K562 (cell line): ENCODE results near the gene SPHKAP. TPM values are rescaled to one million over a fixed set of nuclear protein-coding genes. Genes with fewer than 3 reads are reported as not detected.

Source experiments
- ATAC-seq: fragments of 200-7000 bp; cut with Tn5 transposase; 3 replicates; pipeline ENCODE4 v1.9.1; 2020; ENCODE audit warnings: moderate library complexity
- BruUV-seq: library from RNA; stranded (reverse); fragments of 400-500 nt; replicated peaks from 2 replicates; lab custom pipeline; 2021; lab: Mats Ljungman, UMichigan
- CTCF ChIA-PET: fragments of 300-600 bp; formaldehyde crosslinking; extraction: SDS; loops from one replicate; lab custom pipeline; 2021; ENCODE audit warnings: low intra/inter-chr PET ratio; lab: Yijun Ruan, JAX
- POLR2A ChIA-PET: fragments of 300-600, 350-650 bp; sonication (Branson Sonifier 250); formaldehyde crosslinking; extraction: SDS; loops from one replicate; lab custom pipeline; 2021; ENCODE audit warnings: antibody characterized with exemption, inconsistent platforms; lab: Yijun Ruan, JAX
- DNase-seq, 4 experiments: peaks; one replicate each; pipeline versions ENCODE4 v3.0.0 to v3.0.0-alpha.2; 2011 to 2018; ENCODE audit warnings: low spot score in 3 of 4, mixed read lengths in 3 of 4; ENCODE audit errors: extremely low read depth in 1 of 4
- FAIRE-seq: peaks from 2 replicates; lab custom pipeline; 2011; peaks lifted over from hg19 to GRCh38; lab: Jason Lieb, UNC
- H2AFZ ChIP-seq: 2 replicates; pipeline ENCODE4 v1.6.0; 2011; ENCODE audit warnings: low read depth, low read length, control low read depth, inconsistent platforms
- H3K27ac ChIP-seq: fragments of 200-600 bp; 3 replicates; pipeline ENCODE4 v1.8.0; 2011; ENCODE audit warnings: low read depth, mild to moderate bottlenecking, control low read depth, inconsistent platforms, low read length, moderate library complexity, mixed read lengths; ENCODE audit errors: extremely low read depth
- H3K27me3 ChIP-seq, 2 experiments: fragments of 300-600 bp in 1 of 2; 2 replicates in 1 of 2; 3 replicates in 1 of 2; pipeline versions ENCODE4 v1.6.0 to v1.8.0; 2011; ENCODE audit warnings: inconsistent platforms in 2 of 2, low read length in 2 of 2, mild to moderate bottlenecking in 1 of 2, mixed read lengths in 1 of 2, moderate library complexity in 1 of 2; ENCODE audit not compliant: control insufficient read depth in 2 of 2, insufficient read depth in 2 of 2
- H3K36me3 ChIP-seq: fragments of 300-600 bp; 3 replicates; pipeline ENCODE4 v1.8.0; 2011; ENCODE audit warnings: mild to moderate bottlenecking, low read length, inconsistent platforms; ENCODE audit not compliant: control insufficient read depth, insufficient read depth
- H3K4me1 ChIP-seq, 2 experiments: fragments of 200-600 bp in 1 of 2; replicated peaks in 1 of 2; 2 replicates in 1 of 2; 3 replicates in 1 of 2; pipeline versions ENCODE4 v1.5.1 to v1.8.0; 2011; ENCODE audit warnings: inconsistent platforms in 2 of 2, low read length in 2 of 2, mild to moderate bottlenecking in 1 of 2, mixed read lengths in 1 of 2, moderate library complexity in 1 of 2; ENCODE audit not compliant: control insufficient read depth in 2 of 2, insufficient read depth in 2 of 2
- H3K4me2 ChIP-seq: 2 replicates; pipeline ENCODE4 v1.6.1; 2011; ENCODE audit warnings: low read length, control low read depth, inconsistent platforms, mixed read lengths; ENCODE audit not compliant: insufficient read depth
- H3K4me3 ChIP-seq: fragments of 200-600 bp; sonication (generic), shearing (Covaris generic); 2 replicates; pipeline ENCODE4 v1.5.1; 2016; ENCODE audit warnings: control low read depth, inconsistent platforms
- H3K79me2 ChIP-seq: fragments of 200-600 bp; 3 replicates; pipeline ENCODE4 v1.8.0; 2011; ENCODE audit warnings: low read length, inconsistent platforms; ENCODE audit not compliant: control insufficient read depth, insufficient read depth
- H3K9ac ChIP-seq, 2 experiments: 2 replicates each; pipeline versions ENCODE4 v1.6.0 to v1.6.1; 2011; ENCODE audit warnings: low read depth in 2 of 2, low read length in 2 of 2, control low read depth in 1 of 2, inconsistent platforms in 1 of 2, mild to moderate bottlenecking in 1 of 2, mixed read lengths in 1 of 2; ENCODE audit not compliant: insufficient read depth in 1 of 2
- H3K9me1 ChIP-seq: one replicate; pipeline ENCODE4 v1.6.0; 2011; ENCODE audit warnings: inconsistent platforms, mild to moderate bottlenecking, low read length, moderate library complexity; ENCODE audit not compliant: control insufficient read depth, insufficient read depth
- H3K9me3 ChIP-seq: replicated peaks from 2 replicates; pipeline ENCODE4 v1.5.1; 2011; ENCODE audit warnings: low read depth, low read length, inconsistent platforms; ENCODE audit not compliant: control insufficient read depth, insufficient read depth
- H4K20me1 ChIP-seq: replicated peaks from 2 replicates; pipeline ENCODE4 v1.6.1; 2011; ENCODE audit warnings: low read length, inconsistent platforms, mixed read lengths; ENCODE audit not compliant: control insufficient read depth, insufficient read depth
- ASH1L ChIP-seq: fragments of 450-650 bp; IDR thresholded peaks from 2 replicates; pipeline ENCODE4 v1.6.1; 2018; ENCODE audit warnings: borderline replicate concordance, mild to moderate bottlenecking, low read depth; ENCODE audit not compliant: partially characterized antibody
- ERF ChIP-seq: fragments of 450-650 bp; formaldehyde crosslinking; IDR thresholded peaks from 2 replicates; pipeline ENCODE4 v1.4.0; 2020; ENCODE audit warnings: mild to moderate bottlenecking, mixed read lengths
- FOXM1 ChIP-seq, 2 experiments: fragments of 450-650 bp in 1 of 2; sonication (generic) in 1 of 2; formaldehyde crosslinking in 1 of 2; IDR thresholded peaks; 2 replicates each; pipeline versions ENCODE4 v1.6.1 to v1.9.0; 2017 to 2022; ENCODE audit warnings: low read depth in 2 of 2, mild to moderate bottlenecking in 2 of 2, missing genetic modification reagents in 1 of 2, moderate library complexity in 1 of 2
- ILF3 ChIP-seq: fragments of 450-650 bp; IDR thresholded peaks from 2 replicates; pipeline ENCODE4 v1.6.1; 2018; ENCODE audit warnings: antibody characterized with exemption, mild to moderate bottlenecking, moderate library complexity, borderline replicate concordance
- TAF7 ChIP-seq: fragments of 450-650 bp; IDR thresholded peaks from 2 replicates; pipeline ENCODE4 v1.6.1; 2016; ENCODE audit warnings: missing genetic modification characterization, missing compliant biosample characterization
- ZNF263 ChIP-seq: sonication (generic); formaldehyde crosslinking; IDR thresholded peaks from 2 replicates; pipeline ENCODE4 v1.8.0; 2022; ENCODE audit warnings: mild to moderate bottlenecking, missing genetic modification reagents, borderline replicate concordance
- WGBS: fragments of 100-300 bp; shearing (Covaris generic); methylation state at CpG from one replicate; pipeline ENCODE4 v1.1.6; 2016; ENCODE audit warnings: low coverage, mixed read lengths; ENCODE audit not compliant: insufficient coverage; ENCODE audit errors: missing lambda C conversion rate; 5-methylcytosine and 5-hydroxymethylcytosine counted together
- in situ Hi-C: fragments of 300-500 bp; cut with MboI; formaldehyde crosslinking; loops from 4 replicates; pipeline ENCODE4 v1.15.0; 2018; ENCODE audit warnings: inconsistent platforms, mixed read lengths
- intact Hi-C: fragments of 100-400 bp; cut with micrococcal nuclease; formaldehyde crosslinking; loops from 2 replicates; pipeline ENCODE4 v1.14.2; 2022
- polyA plus RNA-seq, 8 experiments: library from polyadenylated mRNA; depleted of rRNA in 4 of 8; stranded (reverse) in 5 of 8; unstranded in 3 of 8; fragments of >200 nt; fragmentation: Nextera tagmentation in 2 of 8; fragmentation: Illumina TruSeq in 1 of 8; extraction: Ambion mirVana in 2 of 8; extraction: Trizol in 1 of 8; gene quantifications; 2 replicates each; pipeline versions ENCODE4 v1.2.1 to v1.2.3, GENCODE V29; 2011 to 2014; ENCODE audit warnings: inconsistent platforms in 1 of 8, missing spikeins in 1 of 8
- total RNA-seq, 7 experiments: library from RNA; depleted of rRNA in 6 of 7; stranded (reverse); fragments of >200 nt in 6 of 7; fragmentation: Illumina TruSeq in 2 of 7; extraction: Trizol in 2 of 7; gene quantifications; 2 replicates each; pipeline versions ENCODE4 v1.2.1 to v1.2.3, GENCODE V29; 2011 to 2021; ENCODE audit warnings: low replicate concordance in 1 of 7
- TF ChIP-seq, protein P1 (sequence below): fragments of 450-650 bp; formaldehyde crosslinking; IDR thresholded peaks from 2 replicates; pipeline ENCODE4 v1.4.0; 2022; ENCODE audit warnings: missing genetic modification characterization
- TF ChIP-seq, protein P2 (sequence below): fragments of 150-350 bp; IDR thresholded peaks from 2 replicates; pipeline ENCODE4 v1.6.1; 2014; ENCODE audit warnings: low read depth, mild to moderate bottlenecking, low read length, borderline replicate concordance
- TF ChIP-seq, protein P3 (sequence below): fragments of 450-650 bp; formaldehyde crosslinking; IDR thresholded peaks from 2 replicates; pipeline ENCODE4 v1.4.0; 2020; ENCODE audit warnings: mild to moderate bottlenecking, mixed read lengths
- TF ChIP-seq, protein P4 (sequence below): fragments of 250-450 bp; sonication (Bioruptor Pico); IDR thresholded peaks from 2 replicates; pipeline ENCODE4 v1.4.0; 2020; ENCODE audit warnings: mild to moderate bottlenecking, moderate library complexity, borderline replicate concordance

The SPHKAP gene
- total and polyA plus RNA-seq, 9 of the 15 experiments (the other 6 are each of a cell fraction or from before 2014, with no cell fraction given): not detected

DNA sequence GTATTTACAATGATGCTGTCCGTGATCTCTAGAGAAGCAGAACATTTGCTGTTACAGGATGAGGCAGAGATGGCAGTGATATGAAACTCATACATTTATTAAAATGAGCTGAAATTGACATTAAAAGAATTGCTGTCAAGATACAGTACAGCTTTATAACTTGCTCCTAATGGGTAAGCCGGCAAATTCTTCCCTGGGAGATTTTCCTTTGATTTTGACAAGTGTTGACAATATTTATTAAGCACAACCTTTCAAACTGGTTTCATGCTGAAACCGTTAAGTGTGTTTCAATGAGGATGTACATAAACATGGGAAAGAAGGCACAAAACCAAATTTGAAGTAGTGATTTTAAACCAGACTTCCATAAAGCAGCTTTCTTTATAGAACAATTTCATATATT, 45.5 kb downstream of the SPHKAP start:
- Histone ChIP-seq H3K27me3 (no peaks in the 10 kb centered on the region), H3K27ac (no peak overlapping the region), H2AFZ (no peak overlapping the region)
- WGBS: 0% methylated on average over 3 of the region's 3 CpGs
- POLR2A ChIA-PET: no interaction called here
- DNase-seq (no peak), ATAC-seq (no peak), FAIRE-seq (no peak)
- TF ChIP-seq, protein P1, sequence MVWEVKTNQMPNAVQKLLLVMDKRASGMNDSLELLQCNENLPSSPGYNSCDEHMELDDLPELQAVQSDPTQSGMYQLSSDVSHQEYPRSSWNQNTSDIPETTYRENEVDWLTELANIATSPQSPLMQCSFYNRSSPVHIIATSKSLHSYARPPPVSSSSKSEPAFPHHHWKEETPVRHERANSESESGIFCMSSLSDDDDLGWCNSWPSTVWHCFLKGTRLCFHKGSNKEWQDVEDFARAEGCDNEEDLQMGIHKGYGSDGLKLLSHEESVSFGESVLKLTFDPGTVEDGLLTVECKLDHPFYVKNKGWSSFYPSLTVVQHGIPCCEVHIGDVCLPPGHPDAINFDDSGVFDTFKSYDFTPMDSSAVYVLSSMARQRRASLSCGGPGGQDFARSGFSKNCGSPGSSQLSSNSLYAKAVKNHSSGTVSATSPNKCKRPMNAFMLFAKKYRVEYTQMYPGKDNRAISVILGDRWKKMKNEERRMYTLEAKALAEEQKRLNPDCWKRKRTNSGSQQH (CRISPR knock-in tag): no peak
- no peak for TF ChIP-seq ASH1L
- no peak for TF ChIP-seq ERF (CRISPR knock-in tag)
- no peak for TF ChIP-seq FOXM1 (IDR thresholded peaks at IDR 0.05; ENCODE audit: low read depth)
- no peak for TF ChIP-seq FOXM1 (CRISPR knock-in tag; IDR thresholded peaks at IDR 0.05; ENCODE audit: low read depth)
- TF ChIP-seq, protein P2, sequence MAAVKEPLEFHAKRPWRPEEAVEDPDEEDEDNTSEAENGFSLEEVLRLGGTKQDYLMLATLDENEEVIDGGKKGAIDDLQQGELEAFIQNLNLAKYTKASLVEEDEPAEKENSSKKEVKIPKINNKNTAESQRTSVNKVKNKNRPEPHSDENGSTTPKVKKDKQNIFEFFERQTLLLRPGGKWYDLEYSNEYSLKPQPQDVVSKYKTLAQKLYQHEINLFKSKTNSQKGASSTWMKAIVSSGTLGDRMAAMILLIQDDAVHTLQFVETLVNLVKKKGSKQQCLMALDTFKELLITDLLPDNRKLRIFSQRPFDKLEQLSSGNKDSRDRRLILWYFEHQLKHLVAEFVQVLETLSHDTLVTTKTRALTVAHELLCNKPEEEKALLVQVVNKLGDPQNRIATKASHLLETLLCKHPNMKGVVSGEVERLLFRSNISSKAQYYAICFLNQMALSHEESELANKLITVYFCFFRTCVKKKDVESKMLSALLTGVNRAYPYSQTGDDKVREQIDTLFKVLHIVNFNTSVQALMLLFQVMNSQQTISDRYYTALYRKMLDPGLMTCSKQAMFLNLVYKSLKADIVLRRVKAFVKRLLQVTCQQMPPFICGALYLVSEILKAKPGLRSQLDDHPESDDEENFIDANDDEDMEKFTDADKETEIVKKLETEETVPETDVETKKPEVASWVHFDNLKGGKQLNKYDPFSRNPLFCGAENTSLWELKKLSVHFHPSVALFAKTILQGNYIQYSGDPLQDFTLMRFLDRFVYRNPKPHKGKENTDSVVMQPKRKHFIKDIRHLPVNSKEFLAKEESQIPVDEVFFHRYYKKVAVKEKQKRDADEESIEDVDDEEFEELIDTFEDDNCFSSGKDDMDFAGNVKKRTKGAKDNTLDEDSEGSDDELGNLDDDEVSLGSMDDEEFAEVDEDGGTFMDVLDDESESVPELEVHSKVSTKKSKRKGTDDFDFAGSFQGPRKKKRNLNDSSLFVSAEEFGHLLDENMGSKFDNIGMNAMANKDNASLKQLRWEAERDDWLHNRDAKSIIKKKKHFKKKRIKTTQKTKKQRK: no peak
- TF ChIP-seq ILF3: no peak
- TF ChIP-seq, protein P3, sequence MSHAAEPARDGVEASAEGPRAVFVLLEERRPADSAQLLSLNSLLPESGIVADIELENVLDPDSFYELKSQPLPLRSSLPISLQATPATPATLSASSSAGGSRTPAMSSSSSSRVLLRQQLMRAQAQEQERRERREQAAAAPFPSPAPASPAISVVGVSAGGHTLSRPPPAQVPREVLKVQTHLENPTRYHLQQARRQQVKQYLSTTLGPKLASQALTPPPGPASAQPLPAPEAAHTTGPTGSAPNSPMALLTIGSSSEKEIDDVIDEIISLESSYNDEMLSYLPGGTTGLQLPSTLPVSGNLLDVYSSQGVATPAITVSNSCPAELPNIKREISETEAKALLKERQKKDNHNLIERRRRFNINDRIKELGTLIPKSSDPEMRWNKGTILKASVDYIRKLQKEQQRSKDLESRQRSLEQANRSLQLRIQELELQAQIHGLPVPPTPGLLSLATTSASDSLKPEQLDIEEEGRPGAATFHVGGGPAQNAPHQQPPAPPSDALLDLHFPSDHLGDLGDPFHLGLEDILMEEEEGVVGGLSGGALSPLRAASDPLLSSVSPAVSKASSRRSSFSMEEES (CRISPR knock-in tag): no peak
- TF ChIP-seq, protein P4, sequence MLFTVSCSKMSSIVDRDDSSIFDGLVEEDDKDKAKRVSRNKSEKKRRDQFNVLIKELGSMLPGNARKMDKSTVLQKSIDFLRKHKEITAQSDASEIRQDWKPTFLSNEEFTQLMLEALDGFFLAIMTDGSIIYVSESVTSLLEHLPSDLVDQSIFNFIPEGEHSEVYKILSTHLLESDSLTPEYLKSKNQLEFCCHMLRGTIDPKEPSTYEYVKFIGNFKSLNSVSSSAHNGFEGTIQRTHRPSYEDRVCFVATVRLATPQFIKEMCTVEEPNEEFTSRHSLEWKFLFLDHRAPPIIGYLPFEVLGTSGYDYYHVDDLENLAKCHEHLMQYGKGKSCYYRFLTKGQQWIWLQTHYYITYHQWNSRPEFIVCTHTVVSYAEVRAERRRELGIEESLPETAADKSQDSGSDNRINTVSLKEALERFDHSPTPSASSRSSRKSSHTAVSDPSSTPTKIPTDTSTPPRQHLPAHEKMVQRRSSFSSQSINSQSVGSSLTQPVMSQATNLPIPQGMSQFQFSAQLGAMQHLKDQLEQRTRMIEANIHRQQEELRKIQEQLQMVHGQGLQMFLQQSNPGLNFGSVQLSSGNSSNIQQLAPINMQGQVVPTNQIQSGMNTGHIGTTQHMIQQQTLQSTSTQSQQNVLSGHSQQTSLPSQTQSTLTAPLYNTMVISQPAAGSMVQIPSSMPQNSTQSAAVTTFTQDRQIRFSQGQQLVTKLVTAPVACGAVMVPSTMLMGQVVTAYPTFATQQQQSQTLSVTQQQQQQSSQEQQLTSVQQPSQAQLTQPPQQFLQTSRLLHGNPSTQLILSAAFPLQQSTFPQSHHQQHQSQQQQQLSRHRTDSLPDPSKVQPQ (CRISPR knock-in tag): no peak
- no peak for TF ChIP-seq TAF7
- TF ChIP-seq ZNF263: no peak
- TF ChIP-seq, all 486 proteins: peak for 0
- no TSS peak for BruUV-seq
- Histone ChIP-seq H3K36me3 (no peaks in the 10 kb centered on the region), H3K9me3 (no peaks in the 10 kb centered on the region), H3K79me2 (no peaks in the 10 kb centered on the region), H4K20me1 (no peaks in the 10 kb centered on the region), H3K9ac (no peak overlapping the region), H3K4me3 (no peak overlapping the region), H3K4me2 (no peak overlapping the region), H3K4me1 (no peaks in the 10 kb centered on the region), H3K9me1 (no peaks in the 10 kb centered on the region)
- in situ Hi-C loops (no loop called here), intact Hi-C loops (no loop called here)
- CTCF ChIA-PET: no interaction called here
